Measurements from ENCODE around the gene MYO10.

DNA sequence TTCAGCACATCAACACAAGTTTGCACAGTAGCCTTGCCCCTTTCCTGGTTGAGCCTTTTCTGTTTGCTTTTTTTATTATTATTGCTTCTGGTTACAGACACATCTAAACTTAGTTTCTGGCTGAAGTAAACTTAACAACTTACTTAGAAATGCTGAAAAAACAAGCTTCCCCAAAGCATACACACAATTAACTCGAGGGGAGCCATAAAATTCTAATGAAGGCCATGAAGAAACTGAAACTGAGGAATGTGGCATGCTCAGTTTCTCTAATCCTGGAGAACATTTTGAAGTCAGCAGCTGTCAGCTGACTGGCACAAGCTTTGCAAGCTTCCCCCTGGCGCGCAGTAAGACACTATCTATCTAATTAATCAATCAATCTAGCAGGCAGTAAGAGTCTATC lies 3.7 kb downstream of the MYO10 start:
- TF ChIP-seq, protein P1, sequence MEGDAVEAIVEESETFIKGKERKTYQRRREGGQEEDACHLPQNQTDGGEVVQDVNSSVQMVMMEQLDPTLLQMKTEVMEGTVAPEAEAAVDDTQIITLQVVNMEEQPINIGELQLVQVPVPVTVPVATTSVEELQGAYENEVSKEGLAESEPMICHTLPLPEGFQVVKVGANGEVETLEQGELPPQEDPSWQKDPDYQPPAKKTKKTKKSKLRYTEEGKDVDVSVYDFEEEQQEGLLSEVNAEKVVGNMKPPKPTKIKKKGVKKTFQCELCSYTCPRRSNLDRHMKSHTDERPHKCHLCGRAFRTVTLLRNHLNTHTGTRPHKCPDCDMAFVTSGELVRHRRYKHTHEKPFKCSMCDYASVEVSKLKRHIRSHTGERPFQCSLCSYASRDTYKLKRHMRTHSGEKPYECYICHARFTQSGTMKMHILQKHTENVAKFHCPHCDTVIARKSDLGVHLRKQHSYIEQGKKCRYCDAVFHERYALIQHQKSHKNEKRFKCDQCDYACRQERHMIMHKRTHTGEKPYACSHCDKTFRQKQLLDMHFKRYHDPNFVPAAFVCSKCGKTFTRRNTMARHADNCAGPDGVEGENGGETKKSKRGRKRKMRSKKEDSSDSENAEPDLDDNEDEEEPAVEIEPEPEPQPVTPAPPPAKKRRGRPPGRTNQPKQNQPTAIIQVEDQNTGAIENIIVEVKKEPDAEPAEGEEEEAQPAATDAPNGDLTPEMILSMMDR (IDR thresholded peaks at IDR 0.05): no peak
- TF ChIP-seq POLR2A (IDR thresholded peaks at IDR 0.05): no peak
